HepG2 (cell line): Measurements from ENCODE around the gene TAB3. TPM values are rescaled to one million over a fixed set of nuclear protein-coding genes. Genes with fewer than 3 reads are reported as not detected.
A peak's percentile ranks its signal among the peaks of the same experiment; 100 is the strongest.

ENCODE experiments used
- ATAC-seq: fragments of 200-7000 bp; cut with Tn5 transposase; 3 replicates; pipeline ENCODE4 v1.9.1; 2020; ENCODE audit warnings: mild to moderate bottlenecking, moderate library complexity
- BruUV-seq: library from RNA; stranded (reverse); fragments of 400-500 nt; replicated peaks from 2 replicates; lab custom pipeline; 2021; lab: Mats Ljungman, UMichigan
- CTCF ChIA-PET: fragments of 300-600 bp; formaldehyde crosslinking; extraction: SDS; loops from one replicate; lab custom pipeline; 2021; ENCODE audit warnings: low total read pairs, inconsistent platforms, low intra/inter-chr PET ratio; lab: Yijun Ruan, JAX
- POLR2A ChIA-PET: fragments of 350-600 bp; sonication (Branson Sonifier 250); formaldehyde crosslinking; loops from one replicate; lab custom pipeline; 2020; ENCODE audit warnings: antibody characterized with exemption, inconsistent platforms; lab: Yijun Ruan, JAX
- DNase-seq: peaks from one replicate; pipeline ENCODE4 v3.0.0-alpha.2; 2015; ENCODE audit warnings: low spot score
- FAIRE-seq: peaks from 3 replicates; lab custom pipeline; 2011; peaks lifted over from hg19 to GRCh38; lab: Jason Lieb, UNC
- H2AFZ ChIP-seq: one replicate; pipeline ENCODE4 v1.6.1; 2011; ENCODE audit warnings: low read length, inconsistent platforms
- H3K27ac ChIP-seq: fragments of 300-600 bp; 3 replicates; pipeline ENCODE4 v1.8.0; 2011; ENCODE audit warnings: mixed run types, mild to moderate bottlenecking, mixed read lengths, low read length, inconsistent platforms; ENCODE audit not compliant: insufficient read depth; ENCODE audit errors: extremely low read length
- H3K27me3 ChIP-seq, 2 experiments: fragments of 200-600 bp in 1 of 2; 2 replicates in 1 of 2; 3 replicates in 1 of 2; pipeline versions ENCODE4 v1.6.0 to v1.8.0; 2011; ENCODE audit warnings: low read length in 2 of 2, mild to moderate bottlenecking in 2 of 2, moderate library complexity in 2 of 2, inconsistent platforms in 1 of 2; ENCODE audit not compliant: insufficient read depth in 2 of 2, control insufficient read depth in 1 of 2
- H3K36me3 ChIP-seq, 2 experiments: fragments of 200-600 bp in 1 of 2; replicated peaks in 1 of 2; 2 replicates in 1 of 2; 3 replicates in 1 of 2; pipeline versions ENCODE4 v1.5.1 to v1.8.0; 2011; ENCODE audit warnings: low read length in 2 of 2, inconsistent platforms in 1 of 2; ENCODE audit not compliant: insufficient read depth in 2 of 2, control insufficient read depth in 1 of 2
- H3K4me1 ChIP-seq: 2 replicates; pipeline ENCODE4 v1.5.1; 2012; ENCODE audit warnings: low read length, inconsistent platforms; ENCODE audit not compliant: insufficient read depth
- H3K4me2 ChIP-seq: 2 replicates; pipeline ENCODE4 v1.6.0; 2011; ENCODE audit warnings: low read depth, low read length, inconsistent platforms
- H3K4me3 ChIP-seq, 3 experiments: fragments of 200-600 bp in 1 of 3; sonication (generic), shearing (Covaris generic) in 1 of 3; replicated peaks in 1 of 3; 2 replicates each; pipeline ENCODE4 v1.5.1; 2011 to 2016; ENCODE audit warnings: low read length in 3 of 3, inconsistent platforms in 2 of 3, low read depth in 2 of 3, mild to moderate bottlenecking in 2 of 3, control low read depth in 1 of 3, mixed read lengths in 1 of 3; ENCODE audit not compliant: insufficient read depth in 1 of 3
- H3K79me2 ChIP-seq: one replicate; pipeline ENCODE4 v1.6.1; 2011; ENCODE audit warnings: low read length, inconsistent platforms; ENCODE audit not compliant: insufficient read depth
- H3K9ac ChIP-seq: 2 replicates; pipeline ENCODE4 v1.6.0; 2011; ENCODE audit warnings: mild to moderate bottlenecking, low read depth, low read length, inconsistent platforms; ENCODE audit not compliant: insufficient read depth
- H3K9me3 ChIP-seq: 2 replicates; pipeline ENCODE4 v1.5.1; 2012; ENCODE audit warnings: mild to moderate bottlenecking, low read length
- H4K20me1 ChIP-seq: 2 replicates; pipeline ENCODE4 v1.6.0; 2011; ENCODE audit warnings: inconsistent platforms, mild to moderate bottlenecking, low read length, moderate library complexity; ENCODE audit not compliant: insufficient read depth
- ATF7 ChIP-seq, 2 experiments: fragments of 450-650 bp in 1 of 2; sonication (generic) in 1 of 2; formaldehyde crosslinking in 1 of 2; IDR thresholded peaks; 2 replicates each; pipeline versions ENCODE4 v1.4.0 to v1.6.1; 2016 to 2020; ENCODE audit warnings: antibody characterized with exemption in 1 of 2, mild to moderate bottlenecking in 1 of 2, missing genetic modification reagents in 1 of 2
- CTCF ChIP-seq: sonication (generic); formaldehyde crosslinking; IDR thresholded peaks from 2 replicates; pipeline ENCODE4 v1.5.0; 2020; ENCODE audit warnings: mild to moderate bottlenecking, missing genetic modification reagents, moderate library complexity
- ELF3 ChIP-seq: IDR thresholded peaks from 2 replicates; pipeline ENCODE4 v1.6.1; 2016; ENCODE audit warnings: missing genetic modification reagents, missing compliant biosample characterization
- ERF ChIP-seq: IDR thresholded peaks from 2 replicates; pipeline ENCODE4 v1.6.1; 2018; ENCODE audit warnings: missing biosample characterization, missing genetic modification reagents
- GTF2F1 ChIP-seq: fragments of 150-350 bp; IDR thresholded peaks from 2 replicates; pipeline ENCODE4 v1.6.1; 2014; ENCODE audit warnings: low read length
- HOXA3 ChIP-seq: sonication (generic); formaldehyde crosslinking; IDR thresholded peaks from 2 replicates; pipeline ENCODE4 v1.5.0; 2020; ENCODE audit warnings: missing genetic modification reagents
- KAT8 ChIP-seq: IDR thresholded peaks from 2 replicates; pipeline ENCODE4 v1.6.1; 2016; ENCODE audit warnings: missing genetic modification reagents, missing compliant biosample characterization
- POGZ ChIP-seq: sonication (generic); formaldehyde crosslinking; IDR thresholded peaks from 2 replicates; pipeline ENCODE4 v1.4.0; 2020; ENCODE audit warnings: mild to moderate bottlenecking, missing genetic modification reagents
- RAD21 ChIP-seq: fragments of 450-650 bp; formaldehyde crosslinking; IDR thresholded peaks from 2 replicates; pipeline ENCODE4 v1.5.0; 2020; ENCODE audit warnings: mild to moderate bottlenecking
- SMC3 ChIP-seq: IDR thresholded peaks from 2 replicates; pipeline ENCODE4 v1.6.1; 2011; ENCODE audit warnings: low read length, improper control_type of control experiment
- TEAD3 ChIP-seq: optimal IDR thresholded peaks from 2 replicates; pipeline ENCODE3; 2016; ENCODE audit warnings: borderline replicate concordance
- ZBTB21 ChIP-seq: sonication (generic); formaldehyde crosslinking; IDR thresholded peaks from 2 replicates; pipeline ENCODE4 v1.4.0; 2020; ENCODE audit warnings: missing genetic modification reagents
- ZFP90 ChIP-seq: sonication (generic); formaldehyde crosslinking; IDR thresholded peaks from 2 replicates; pipeline ENCODE4 v1.8.0; 2022; ENCODE audit warnings: missing genetic modification reagents, mild to moderate bottlenecking, inconsistent platforms, borderline replicate concordance
- ZMYM4 ChIP-seq: sonication (generic); formaldehyde crosslinking; IDR thresholded peaks from 2 replicates; pipeline ENCODE4 v1.8.1; 2023; ENCODE audit warnings: mild to moderate bottlenecking, missing genetic modification reagents
- ZNF256 ChIP-seq: sonication (generic); formaldehyde crosslinking; conservative IDR thresholded peaks from 2 replicates; pipeline ENCODE4 v1.4.0; 2020; ENCODE audit warnings: missing genetic modification reagents
- ZNF564 ChIP-seq: sonication (generic); formaldehyde crosslinking; IDR thresholded peaks from 2 replicates; pipeline ENCODE4 v1.8.1; 2023; ENCODE audit warnings: mild to moderate bottlenecking, missing genetic modification reagents
- WGBS: methylation state at CpG from one replicate; pipeline ENCODE4 v1.1.6; 2017; ENCODE audit warnings: low lambda C conversion rate; 5-methylcytosine and 5-hydroxymethylcytosine counted together
- in situ Hi-C: cut with HindIII; loops from 2 replicates; pipeline ENCODE4 v1.10.0; 2017; ENCODE audit warnings: low pct_unique_long_range_greater_than_20kb; ENCODE audit not compliant: extremely low pct_ligation_motif_present
- intact Hi-C: fragments of 100-400 bp; cut with micrococcal nuclease; formaldehyde crosslinking; loops from one replicate; pipeline ENCODE4 v1.10.0; 2022; ENCODE audit not compliant: unreplicated experiment
- polyA plus RNA-seq, 8 experiments: library from polyadenylated mRNA; depleted of rRNA in 3 of 8; stranded (reverse) in 7 of 8; unstranded in 1 of 8; fragments of >200 nt; fragmentation: Illumina TruSeq in 4 of 8; extraction: Trizol in 4 of 8; gene quantifications; 2 replicates each; pipeline versions ENCODE4 v1.2.1 to v1.2.3, GENCODE V29; 2011 to 2016; ENCODE audit warnings: low read depth in 4 of 8, missing spikeins in 1 of 8, mixed read lengths in 1 of 8; ENCODE audit not compliant: insufficient read depth in 1 of 8
- total RNA-seq, 5 experiments: library from RNA; depleted of rRNA; stranded (reverse); fragments of >200 nt; fragmentation: Illumina TruSeq; extraction: Trizol; gene quantifications; 2 replicates each; pipeline ENCODE4 v1.2.3, GENCODE V29; 2016; ENCODE audit warnings: low read depth in 1 of 5

The TAB3 gene
- total and polyA plus RNA-seq, 2 of the 13 experiments (the other 11 are each of a cell fraction or from before 2014, with no cell fraction given) = 27.2 to 59.8 TPM

- TF ChIP-seq ZNF564 = no peak
- peak; percentile 62 for TF ChIP-seq CTCF (CRISPR knock-in tag)
- no peak for TF ChIP-seq GTF2F1
- no peak for TF ChIP-seq ZNF256 (CRISPR knock-in tag)
- peak; percentile 54; the same call in 1 of the 2 replicates for TF ChIP-seq SMC3
- TF ChIP-seq ERF = peak; percentile 17; the same call in 1 of the 2 replicates
- peak; percentile 18; the same call in 1 of the 2 replicates for TF ChIP-seq KAT8 (CRISPR knock-in tag)
- TF ChIP-seq ZFP90 (CRISPR knock-in tag) = no peak
- no peak for TF ChIP-seq ZBTB21 (CRISPR knock-in tag)
- peak; percentile 51; the same call in 1 of the 2 replicates for TF ChIP-seq HOXA3 (CRISPR knock-in tag)
- TF ChIP-seq RAD21 (CRISPR knock-in tag) = peak; percentile 65
- peak; percentile 54 for TF ChIP-seq POGZ
- TF ChIP-seq ZMYM4 = peak; percentile 73
- TF ChIP-seq, all 625 proteins: peak for 11
Measured at GRCh38 chrX:30935985-30936384, 46.9 kb upstream of the TAB3 start (continued).

GRCh38 chrX:30931920-30932319 is 42.9 kb upstream of the TAB3 start:
- no peaks in the 10 kb centered on the region for H3K79me2 ChIP-seq
- ATAC-seq = no peak
- intact Hi-C loops = loop anchor here (5.0 kb wide), 2 partner anchors 45 to 290 kb away; partner anchors contain the start of gene TAB3
- H3K27me3 ChIP-seq = no peaks in the 10 kb centered on the region
- ChIA-PET POLR2A (no interaction called here), CTCF (no interaction called here)
- H3K9me3 ChIP-seq = no peaks in the 10 kb centered on the region
- H3K36me3 ChIP-seq = no peaks in the 10 kb centered on the region
- FAIRE-seq = no peak
- 67% methylated on average over 1 of the region's 1 CpG for WGBS
- in situ Hi-C loops = no loop called here
- no peak overlapping the region for H3K4me2 ChIP-seq
- H3K4me1 ChIP-seq = peaks cover 63% of the 10 kb centered on the region
- no peak overlapping the region for H3K4me3 ChIP-seq
- H3K27ac ChIP-seq = peak overlapping the region; percentile 73
- TF ChIP-seq ATF7 (IDR thresholded peaks at IDR 0.05) (no peak), ATF7 (CRISPR knock-in tag; IDR thresholded peaks at IDR 0.05) (no peak), ELF3 (CRISPR knock-in tag) (peak; percentile 76), TEAD3 (peak; percentile 26)
- TF ChIP-seq, all 625 proteins: peak for 2
- H3K9ac ChIP-seq = no peak overlapping the region
- peak; percentile 3 for DNase-seq
- H2AFZ ChIP-seq = no peak overlapping the region
- BruUV-seq = no TSS peak
- no peaks in the 10 kb centered on the region for H4K20me1 ChIP-seq
